Panc1 (cell line): Measurements from ENCODE around the gene NEB. TPM values are rescaled to one million over a fixed set of nuclear protein-coding genes. Genes with fewer than 3 reads are reported as not detected.

Experiments
- ATAC-seq: fragments of 200-7000 bp; cut with Tn5 transposase; 2 replicates; pipeline ENCODE4 v1.9.1; 2020; ENCODE audit warnings: mild to moderate bottlenecking, moderate library complexity
- BruUV-seq: library from RNA; stranded (reverse); fragments of 400-500 nt; replicated peaks from 2 replicates; lab custom pipeline; 2021; lab: Mats Ljungman, UMichigan
- CTCF ChIA-PET: fragments of 300-600 bp; sonication (Branson Sonifier 250); formaldehyde crosslinking; loops from one replicate; lab custom pipeline; 2022; ENCODE audit warnings: antibody characterized with exemption; lab: Charles Lee
- POLR2A ChIA-PET: fragments of 300-600 bp; sonication (Branson Sonifier 250); formaldehyde crosslinking; loops from one replicate; lab custom pipeline; 2022; ENCODE audit warnings: antibody characterized with exemption; lab: Charles Lee
- DNase-seq: peaks from one replicate; pipeline ENCODE4 v3.0.0-alpha.2; 2010; ENCODE audit warnings: low read depth, low spot score
- H3K27ac ChIP-seq: 2 replicates; pipeline ENCODE4 v1.5.1; 2011; ENCODE audit warnings: mild to moderate bottlenecking, low read length, inconsistent platforms
- H3K27me3 ChIP-seq: fragments of 200-500 bp; sonication (Bioruptor generic); 2 replicates; pipeline ENCODE4 v1.6.0; 2014; ENCODE audit warnings: low read length, inconsistent platforms; ENCODE audit not compliant: control insufficient read depth, insufficient read depth
- H3K36me3 ChIP-seq: fragments of 200-500 bp; sonication (Bioruptor generic); 2 replicates; pipeline ENCODE4 v1.5.1; 2014; ENCODE audit warnings: inconsistent platforms, mild to moderate bottlenecking, low read length, moderate library complexity; ENCODE audit not compliant: control insufficient read depth, insufficient read depth
- H3K4me1 ChIP-seq: 2 replicates; pipeline ENCODE4 v1.5.1; 2011; ENCODE audit warnings: inconsistent platforms, mild to moderate bottlenecking, low read length, moderate library complexity; ENCODE audit not compliant: control insufficient read depth, insufficient read depth
- H3K4me3 ChIP-seq, 2 experiments: 2 replicates each; pipeline ENCODE4 v1.5.1; 2011 to 2012; ENCODE audit warnings: low read depth in 2 of 2, low read length in 2 of 2, mild to moderate bottlenecking in 2 of 2, inconsistent platforms in 1 of 2, moderate library complexity in 1 of 2
- H3K9me3 ChIP-seq: fragments of 200-500 bp; sonication (Bioruptor generic); 2 replicates; pipeline ENCODE4 v1.5.1; 2014; ENCODE audit warnings: low read depth, mild to moderate bottlenecking, inconsistent platforms, low read length, moderate library complexity; ENCODE audit not compliant: control insufficient read depth, insufficient read depth
- CTCF ChIP-seq: fragments of 450-650 bp; IDR thresholded peaks from 2 replicates; pipeline ENCODE4 v1.5.1; 2017; ENCODE audit warnings: mild to moderate bottlenecking
- POLR2AphosphoS5 ChIP-seq: IDR thresholded peaks from 2 replicates; pipeline ENCODE4 v1.6.1; 2012; ENCODE audit warnings: mild to moderate bottlenecking, low read depth, low read length, moderate library complexity
- REST ChIP-seq, 2 experiments: IDR thresholded peaks; 2 replicates each; pipeline ENCODE4 v1.6.1; 2011 to 2012; ENCODE audit warnings: low read depth in 2 of 2, control low read depth in 1 of 2, low read length in 1 of 2, mild to moderate bottlenecking in 1 of 2, moderate library complexity in 1 of 2; ENCODE audit not compliant: insufficient read depth in 1 of 2
- SIN3A ChIP-seq: IDR thresholded peaks from 2 replicates; pipeline ENCODE4 v1.6.1; 2012; ENCODE audit warnings: low read depth, mild to moderate bottlenecking, low read length, moderate library complexity, borderline replicate concordance; ENCODE audit not compliant: insufficient read depth
- TCF7L2 ChIP-seq: IDR thresholded peaks from 2 replicates; pipeline ENCODE4 v1.6.1; 2011; ENCODE audit warnings: mild to moderate bottlenecking, low read depth, low read length, inconsistent platforms
- in situ Hi-C: cut with HindIII; loops from 2 replicates; pipeline ENCODE4 v1.10.0; 2016; ENCODE audit warnings: low sequenced_read_pairs, low pct_unique_long_range_greater_than_20kb
- intact Hi-C: fragments of 100-400 bp; cut with micrococcal nuclease; formaldehyde crosslinking; loops from one replicate; pipeline ENCODE4 v1.10.0; 2022; ENCODE audit not compliant: unreplicated experiment
- total RNA-seq: library from RNA; stranded (reverse); gene quantifications from one replicate; pipeline ENCODE4 v1.2.1, GENCODE V29; 2021; ENCODE audit not compliant: unreplicated experiment

The NEB gene
- total RNA-seq, 1 experiment from 2014 or later, result 0.10 TPM

- in situ Hi-C loops, result no loop called here
- DNase-seq (no peak), ATAC-seq (no peak)
- Histone ChIP-seq H3K27ac (no peak overlapping the region), H3K9me3 (no peaks in the 10 kb centered on the region), H3K27me3 (no peaks in the 10 kb centered on the region), H3K4me1 (no peaks in the 10 kb centered on the region), H3K36me3 (peaks cover 60% of the 10 kb centered on the region), H3K4me3 (no peak overlapping the region)
- intact Hi-C loops, result no loop called here
- no TSS peak for BruUV-seq
- POLR2A ChIA-PET, result no interaction called here
- CTCF ChIA-PET, result no interaction called here
- TF ChIP-seq TCF7L2 (no peak), SIN3A (no peak), POLR2AphosphoS5 (no peak), CTCF (no peak), REST (IDR thresholded peaks at IDR 0.05; ENCODE audit: insufficient read depth in 1 of 2, low read depth in 2 of 2, low read length in 1 of 2) (no peak)
Observed at GRCh38 chr2:151438506-151438905, 295.8 kb downstream of the NEB start.

GRCh38 chr2:151437630-151438029 lies 296.6 kb downstream of the NEB start:
- intact Hi-C loops, result no loop called here
- no peak for DNase-seq
- Histone ChIP-seq H3K27me3 (no peaks in the 10 kb centered on the region), H3K4me3 (no peak overlapping the region), H3K36me3 (peaks cover 60% of the 10 kb centered on the region), H3K27ac (no peak overlapping the region), H3K4me1 (no peaks in the 10 kb centered on the region), H3K9me3 (no peaks in the 10 kb centered on the region)
- in situ Hi-C loops, result no loop called here
- no TSS peak for BruUV-seq
- peak; percentile 75; the same call in 1 of the 2 replicates for TF ChIP-seq CTCF
- TF ChIP-seq TCF7L2, result no peak
- ChIA-PET POLR2A (no interaction called here), CTCF (no interaction called here)
- 0 out of 2 replicates have a peak, but pooled peaks have one; percentile 30 for ATAC-seq

Other genes with a start within 250 kb of the NEB start
- 47.5 TPM for gene ARL5A, start 93.9 kb upstream of the NEB start, total RNA-seq